Tibial nerve (tissue), 4 donors: Measurements from ENCODE around the gene ERGIC2.

ENCODE experiments used
- EP300 ChIP-seq, 2 donors: sonication (generic); formaldehyde crosslinking; IDR thresholded peaks; one replicate each; pipeline ENCODE4 v1.6.1; 2017; ENCODE audit warnings: antibody characterized with exemption in 2 of 2, mild to moderate bottlenecking in 1 of 2
- POLR2A ChIP-seq, 2 donors: fragments of 450-650 bp; IDR thresholded peaks; one replicate each; pipeline ENCODE4 v1.6.1; 2017; ENCODE audit warnings: antibody characterized with exemption in 2 of 2, mild to moderate bottlenecking in 2 of 2, moderate library complexity in 2 of 2
- TF ChIP-seq, protein P1 (sequence below), 5 experiments: fragments of 200-600 bp in 3 of 5; fragments of 450-650 bp in 2 of 5; sonication (generic) in 3 of 5; IDR thresholded peaks; one replicate each; pipeline ENCODE4 v1.5.1; 2016 to 2019; ENCODE audit warnings: antibody characterized with exemption in 5 of 5, mild to moderate bottlenecking in 3 of 5, moderate library complexity in 2 of 5

GRCh38 chr12:29299633-29300032 is 81.3 kb downstream of the ERGIC2 start:
- no peak for TF ChIP-seq POLR2A (IDR thresholded peaks at IDR 0.05)
- TF ChIP-seq, protein P1, sequence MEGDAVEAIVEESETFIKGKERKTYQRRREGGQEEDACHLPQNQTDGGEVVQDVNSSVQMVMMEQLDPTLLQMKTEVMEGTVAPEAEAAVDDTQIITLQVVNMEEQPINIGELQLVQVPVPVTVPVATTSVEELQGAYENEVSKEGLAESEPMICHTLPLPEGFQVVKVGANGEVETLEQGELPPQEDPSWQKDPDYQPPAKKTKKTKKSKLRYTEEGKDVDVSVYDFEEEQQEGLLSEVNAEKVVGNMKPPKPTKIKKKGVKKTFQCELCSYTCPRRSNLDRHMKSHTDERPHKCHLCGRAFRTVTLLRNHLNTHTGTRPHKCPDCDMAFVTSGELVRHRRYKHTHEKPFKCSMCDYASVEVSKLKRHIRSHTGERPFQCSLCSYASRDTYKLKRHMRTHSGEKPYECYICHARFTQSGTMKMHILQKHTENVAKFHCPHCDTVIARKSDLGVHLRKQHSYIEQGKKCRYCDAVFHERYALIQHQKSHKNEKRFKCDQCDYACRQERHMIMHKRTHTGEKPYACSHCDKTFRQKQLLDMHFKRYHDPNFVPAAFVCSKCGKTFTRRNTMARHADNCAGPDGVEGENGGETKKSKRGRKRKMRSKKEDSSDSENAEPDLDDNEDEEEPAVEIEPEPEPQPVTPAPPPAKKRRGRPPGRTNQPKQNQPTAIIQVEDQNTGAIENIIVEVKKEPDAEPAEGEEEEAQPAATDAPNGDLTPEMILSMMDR (IDR thresholded peaks at IDR 0.05), result no peak
- no peak for TF ChIP-seq EP300 (IDR thresholded peaks at IDR 0.05)
